ENCODE measurements around the gene MYO15A. TPM values are rescaled to one million over a fixed set of nuclear protein-coding genes. Genes with fewer than 3 reads are reported as not detected.

Gene MYO15A
- total RNA-seq, 1 donor from 2014 or later = 0.52 TPM

- H3K36me3 Mint-ChIP-seq (ENCODE audit: low read depth) = peaks cover 8% of the 10 kb centered on the region
- no peaks in the 10 kb centered on the region for H3K4me1 Mint-ChIP-seq (ENCODE audit: low read depth)
- TF ChIP-seq, protein P1, sequence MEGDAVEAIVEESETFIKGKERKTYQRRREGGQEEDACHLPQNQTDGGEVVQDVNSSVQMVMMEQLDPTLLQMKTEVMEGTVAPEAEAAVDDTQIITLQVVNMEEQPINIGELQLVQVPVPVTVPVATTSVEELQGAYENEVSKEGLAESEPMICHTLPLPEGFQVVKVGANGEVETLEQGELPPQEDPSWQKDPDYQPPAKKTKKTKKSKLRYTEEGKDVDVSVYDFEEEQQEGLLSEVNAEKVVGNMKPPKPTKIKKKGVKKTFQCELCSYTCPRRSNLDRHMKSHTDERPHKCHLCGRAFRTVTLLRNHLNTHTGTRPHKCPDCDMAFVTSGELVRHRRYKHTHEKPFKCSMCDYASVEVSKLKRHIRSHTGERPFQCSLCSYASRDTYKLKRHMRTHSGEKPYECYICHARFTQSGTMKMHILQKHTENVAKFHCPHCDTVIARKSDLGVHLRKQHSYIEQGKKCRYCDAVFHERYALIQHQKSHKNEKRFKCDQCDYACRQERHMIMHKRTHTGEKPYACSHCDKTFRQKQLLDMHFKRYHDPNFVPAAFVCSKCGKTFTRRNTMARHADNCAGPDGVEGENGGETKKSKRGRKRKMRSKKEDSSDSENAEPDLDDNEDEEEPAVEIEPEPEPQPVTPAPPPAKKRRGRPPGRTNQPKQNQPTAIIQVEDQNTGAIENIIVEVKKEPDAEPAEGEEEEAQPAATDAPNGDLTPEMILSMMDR (IDR thresholded peaks at IDR 0.05) = no peak
- H3K4me3 Mint-ChIP-seq (ENCODE audit: unreplicated experiment) = no peak overlapping the region
- H3K27ac Mint-ChIP-seq (ENCODE audit: unreplicated experiment) = no peak overlapping the region
- H3K9me3 Mint-ChIP-seq (ENCODE audit: low read depth) = no peaks in the 10 kb centered on the region
- DNase-seq (ENCODE audit: low spot score) = no peak
- H3K27me3 Mint-ChIP-seq (ENCODE audit: low read depth) = no peaks in the 10 kb centered on the region
Observed at GRCh38 chr17:18102640-18103039, 5.9 kb upstream of the MYO15A start.

GRCh38 chr17:18105027-18105426 lies 3.5 kb upstream of the MYO15A start:
- Mint-ChIP-seq H3K27ac (ENCODE audit: unreplicated experiment) (no peak overlapping the region), H3K27me3 (ENCODE audit: low read depth) (no peaks in the 10 kb centered on the region), H3K4me3 (ENCODE audit: unreplicated experiment) (no peak overlapping the region), H3K4me1 (ENCODE audit: low read depth) (no peaks in the 10 kb centered on the region), H3K9me3 (ENCODE audit: low read depth) (no peaks in the 10 kb centered on the region), H3K36me3 (ENCODE audit: low read depth) (peaks cover 8% of the 10 kb centered on the region)
- TF ChIP-seq, protein P1 (IDR thresholded peaks at IDR 0.05) = no peak
- no peak for DNase-seq (ENCODE audit: low spot score)

GRCh38 chr17:18105595-18105994 lies 3.0 kb upstream of the MYO15A start:
- DNase-seq (ENCODE audit: low spot score) = no peak
- TF ChIP-seq, protein P1 (IDR thresholded peaks at IDR 0.05) = no peak

GRCh38 chr17:18106211-18106610 lies 2.3 kb upstream of the MYO15A start:
- TF ChIP-seq, protein P1 (IDR thresholded peaks at IDR 0.05) = no peak
- Mint-ChIP-seq H3K4me3 (ENCODE audit: unreplicated experiment) (no peak overlapping the region), H3K27me3 (ENCODE audit: low read depth) (no peaks in the 10 kb centered on the region), H3K9me3 (ENCODE audit: low read depth) (no peaks in the 10 kb centered on the region), H3K36me3 (ENCODE audit: low read depth) (peaks cover 6% of the 10 kb centered on the region), H3K27ac (ENCODE audit: unreplicated experiment) (no peak overlapping the region), H3K4me1 (ENCODE audit: low read depth) (no peaks in the 10 kb centered on the region)
- DNase-seq (ENCODE audit: low spot score) = no peak

More at GRCh38 chr17:18105595-18105994, 3.0 kb upstream of the MYO15A start:
- no peaks in the 10 kb centered on the region for H3K27me3 Mint-ChIP-seq (ENCODE audit: low read depth)
- H3K4me3 Mint-ChIP-seq (ENCODE audit: unreplicated experiment) = no peak overlapping the region
- no peak overlapping the region for H3K27ac Mint-ChIP-seq (ENCODE audit: unreplicated experiment)
- H3K36me3 Mint-ChIP-seq (ENCODE audit: low read depth) = peaks cover 6% of the 10 kb centered on the region
- no peaks in the 10 kb centered on the region for H3K9me3 Mint-ChIP-seq (ENCODE audit: low read depth)
- no peaks in the 10 kb centered on the region for H3K4me1 Mint-ChIP-seq (ENCODE audit: low read depth)

- H3K27me3 Mint-ChIP-seq (ENCODE audit: low read depth) = no peaks in the 10 kb centered on the region
- H3K36me3 Mint-ChIP-seq (ENCODE audit: low read depth) = peaks cover 4% of the 10 kb centered on the region
- H3K27ac Mint-ChIP-seq (ENCODE audit: unreplicated experiment) = no peak overlapping the region
- no peaks in the 10 kb centered on the region for H3K9me3 Mint-ChIP-seq (ENCODE audit: low read depth)
- no peak for DNase-seq (ENCODE audit: low spot score)
- no peaks in the 10 kb centered on the region for H3K4me1 Mint-ChIP-seq (ENCODE audit: low read depth)
- TF ChIP-seq, protein P1 (IDR thresholded peaks at IDR 0.05) = no peak
- H3K4me3 Mint-ChIP-seq (ENCODE audit: unreplicated experiment) = no peak overlapping the region
Observed at GRCh38 chr17:18107061-18107790, 1.3 kb upstream of the MYO15A start.

Measured in chondrocyte (in vitro differentiated cells).